Ishikawa (cell line): Measurements from ENCODE around the gene AMZ2.

Experiments
- CEBPB ChIP-seq: IDR thresholded peaks from 2 replicates; pipeline ENCODE4 v1.6.1; 2012
- CREB1 ChIP-seq: IDR thresholded peaks from 2 replicates; pipeline ENCODE4 v1.6.1; 2012; ENCODE audit warnings: low read depth
- EGR1 ChIP-seq: IDR thresholded peaks from 2 replicates; pipeline ENCODE4 v1.6.1; 2012
- EP300 ChIP-seq: IDR thresholded peaks from 2 replicates; pipeline ENCODE4 v1.6.1; 2012; ENCODE audit warnings: borderline replicate concordance
- FOXM1 ChIP-seq: IDR thresholded peaks from 2 replicates; pipeline ENCODE4 v1.6.1; 2012; ENCODE audit warnings: low read depth, borderline replicate concordance
- MAX ChIP-seq: IDR thresholded peaks from 2 replicates; pipeline ENCODE4 v1.6.1; 2012
- NFIC ChIP-seq: IDR thresholded peaks from 2 replicates; pipeline ENCODE4 v1.6.1; 2012
- RAD21 ChIP-seq: IDR thresholded peaks from 2 replicates; pipeline ENCODE4 v1.6.1; 2012; ENCODE audit warnings: low read depth
- REST ChIP-seq: IDR thresholded peaks from 2 replicates; pipeline ENCODE4 v1.6.1; 2012; ENCODE audit warnings: low read depth, mild to moderate bottlenecking
- TAF1 ChIP-seq: IDR thresholded peaks from 2 replicates; pipeline ENCODE4 v1.6.1; 2012; ENCODE audit warnings: low read depth, mild to moderate bottlenecking
- TCF12 ChIP-seq: IDR thresholded peaks from 2 replicates; pipeline ENCODE4 v1.6.1; 2012; ENCODE audit warnings: low read depth
- TEAD4 ChIP-seq: IDR thresholded peaks from 2 replicates; pipeline ENCODE4 v1.6.1; 2012
- USF1 ChIP-seq: IDR thresholded peaks from 2 replicates; pipeline ENCODE4 v1.6.1; 2012
- YY1 ChIP-seq: IDR thresholded peaks from 2 replicates; pipeline ENCODE4 v1.6.1; 2012; ENCODE audit warnings: low read depth
- ZBTB7A ChIP-seq: IDR thresholded peaks from 2 replicates; pipeline ENCODE4 v1.6.1; 2012; ENCODE audit warnings: low read depth

Gene AMZ2

GRCh38 chr17:68246271-68247028 lies 1.4 kb upstream of the AMZ2 start:
- TF ChIP-seq TAF1 (no peak), FOXM1 (no peak), EP300 (no peak), YY1 (no peak), ZBTB7A (no peak), TCF12 (no peak), EGR1 (no peak), TEAD4 (no peak), CEBPB (no peak), USF1 (no peak), NFIC (no peak), MAX (no peak), CREB1 (no peak), REST (no peak), RAD21 (no peak)

GRCh38 chr17:68248199-68248825 lies 469 bp downstream of the AMZ2 start:
- TF ChIP-seq ZBTB7A: 0 out of 2 replicates have a peak, but pooled peaks have one; percentile 62
- TF ChIP-seq TAF1: no peak

GRCh38 chr17:68248891-68249290 lies 1.0 kb downstream of the AMZ2 start:
- no peak for TF ChIP-seq EP300
- no peak for TF ChIP-seq FOXM1
- TF ChIP-seq NFIC: no peak
- no peak for TF ChIP-seq TCF12

- no peak for TF ChIP-seq TAF1
- no peak for TF ChIP-seq MAX
- TF ChIP-seq YY1: no peak
- TF ChIP-seq FOXM1: no peak
- no peak for TF ChIP-seq EGR1
- peak; percentile 16; the same call in 1 of the 2 replicates for TF ChIP-seq NFIC
Measured at GRCh38 chr17:68249354-68249765, 1.5 kb downstream of the AMZ2 start.

- no peak for TF ChIP-seq RAD21
- TF ChIP-seq FOXM1: no peak
- no peak for TF ChIP-seq CREB1
- TF ChIP-seq CEBPB: no peak
- no peak for TF ChIP-seq TAF1
- no peak for TF ChIP-seq ZBTB7A
- TF ChIP-seq MAX: no peak
- no peak for TF ChIP-seq NFIC
- TF ChIP-seq EGR1: no peak
- no peak for TF ChIP-seq USF1
- no peak for TF ChIP-seq TCF12
- no peak for TF ChIP-seq YY1
- no peak for TF ChIP-seq REST
- TF ChIP-seq TEAD4: no peak
Measured at GRCh38 chr17:68255151-68255550, 7.3 kb downstream of the AMZ2 start.
